WTC11 (cell line): ENCODE data around the gene DSTN.

Experiments used
- ATF2 ChIP-seq: sonication (generic); formaldehyde crosslinking; IDR thresholded peaks from 2 replicates; pipeline ENCODE4 v1.8.1; 2022; ENCODE audit warnings: low read depth, missing genetic modification reagents, borderline replicate concordance
- CBFB ChIP-seq: sonication (generic); formaldehyde crosslinking; IDR thresholded peaks from 2 replicates; pipeline ENCODE4 v1.8.1; 2022; ENCODE audit warnings: mild to moderate bottlenecking, low read depth, missing genetic modification reagents
- CTCF ChIP-seq: fragments of 200-600 bp; IDR thresholded peaks from 2 replicates; pipeline ENCODE4 v1.8.0; 2022; ENCODE audit warnings: antibody characterized with exemption
- FOXK1 ChIP-seq: sonication (generic); formaldehyde crosslinking; IDR thresholded peaks from 2 replicates; pipeline ENCODE4 v1.8.0; 2022; ENCODE audit warnings: mild to moderate bottlenecking, moderate library complexity, missing genetic modification reagents
- MAX ChIP-seq: sonication (generic); formaldehyde crosslinking; IDR thresholded peaks from 2 replicates; pipeline ENCODE4 v1.8.0; 2022; ENCODE audit warnings: mild to moderate bottlenecking, missing genetic modification reagents
- NR1H2 ChIP-seq: sonication (generic); formaldehyde crosslinking; IDR thresholded peaks from 2 replicates; pipeline ENCODE4 v1.9.0; 2021; ENCODE audit warnings: mild to moderate bottlenecking, moderate library complexity, missing genetic modification reagents
- NR3C1 ChIP-seq: sonication (generic); formaldehyde crosslinking; conservative IDR thresholded peaks from 2 replicates; pipeline ENCODE4 v1.8.1; 2023; ENCODE audit warnings: low read depth, mild to moderate bottlenecking, missing genetic modification reagents
- PRDM15 ChIP-seq: sonication (generic); formaldehyde crosslinking; IDR thresholded peaks from 2 replicates; pipeline ENCODE4 v1.8.0; 2022; ENCODE audit warnings: missing genetic modification reagents
- TEAD4 ChIP-seq: sonication (generic); formaldehyde crosslinking; IDR thresholded peaks from 2 replicates; pipeline ENCODE4 v1.8.0; 2022; ENCODE audit warnings: mild to moderate bottlenecking, missing genetic modification reagents
- ZBTB43 ChIP-seq: sonication (generic); formaldehyde crosslinking; IDR thresholded peaks from 2 replicates; pipeline ENCODE4 v1.8.1; 2023; ENCODE audit warnings: mild to moderate bottlenecking, missing genetic modification reagents
- ZNF138 ChIP-seq: sonication (generic); formaldehyde crosslinking; conservative IDR thresholded peaks from 2 replicates; pipeline ENCODE4 v1.8.1; 2022; ENCODE audit warnings: mild to moderate bottlenecking, moderate library complexity, missing genetic modification reagents

- TF ChIP-seq CTCF (no peak), FOXK1 (CRISPR knock-in tag) (no peak), ZNF138 (no peak), NR1H2 (CRISPR knock-in tag) (no peak), CBFB (CRISPR knock-in tag) (no peak), NR3C1 (CRISPR knock-in tag) (no peak), PRDM15 (CRISPR knock-in tag) (no peak), ATF2 (CRISPR knock-in tag) (no peak), TEAD4 (CRISPR knock-in tag) (no peak), ZBTB43 (CRISPR knock-in tag) (no peak), MAX (CRISPR knock-in tag) (no peak)
Observed at GRCh38 chr20:17645546-17646208, 75.8 kb downstream of the DSTN start.
